ENCODE results near the gene ITIH6. TPM values are rescaled to one million over a fixed set of nuclear protein-coding genes. Genes with fewer than 3 reads are reported as not detected.

The ITIH6 gene
- total RNA-seq, 4 donors from 2014 or later: not detected

- DNase-seq (ENCODE audit: low spot score) (no peak), ATAC-seq (ENCODE audit: low FRiP score) (no peak)
- no peak for TF ChIP-seq CTCF (IDR thresholded peaks at IDR 0.05)
Measured at GRCh38 chrX:54711735-54712134, 86.3 kb downstream of the ITIH6 start.

GRCh38 chrX:54710920-54711319 is 87.1 kb downstream of the ITIH6 start:
- ATAC-seq (ENCODE audit: low FRiP score) (no peak), DNase-seq (ENCODE audit: low spot score) (no peak)
- no peak for TF ChIP-seq CTCF (IDR thresholded peaks at IDR 0.05)

GRCh38 chrX:54708404-54708803 is 89.7 kb downstream of the ITIH6 start:
- TF ChIP-seq CTCF (IDR thresholded peaks at IDR 0.05): no peak
- no peak for DNase-seq (ENCODE audit: low spot score)
- no peak for ATAC-seq (ENCODE audit: low FRiP score)

Small RNA genes within 50 kb of the gene (small RNA-seq; reads per million reads assigned to genes)
- not detected for gene AL049732.1
- gene SNORA11: 52.5 reads per million, percentile 95 among the genes with 10 or more reads in this experiment

Other genes starting within 250 kb of the ITIH6 start
- gene MAGED2, start 9.5 kb upstream of the ITIH6 start, total RNA-seq: 100 to 1,000 TPM in 1 of 4 donors, 10 to 100 TPM in 3; 79.6 to 123 (median 95.2) TPM
- 10 to 100 TPM in 1 of 4 donors, 1 to 10 TPM in 3; 5.3 to 15.9 (median 6.8) TPM for gene TRO, start 122.6 kb upstream of the ITIH6 start, total RNA-seq
- 10 to 100 TPM; 10.4 to 23.8 (median 14.2) TPM for gene PFKFB1, start 195.9 kb upstream of the ITIH6 start, total RNA-seq
- 10 to 100 TPM in 2 of 4 donors, 1 to 10 TPM in 2; 6.9 to 10.3 (median 9.0) TPM for gene APEX2, start 202.1 kb upstream of the ITIH6 start, total RNA-seq
- gene ALAS2, start 232.7 kb upstream of the ITIH6 start, total RNA-seq: 1 to 10 TPM in 3 of 4 donors, under 1 TPM in 1; 0.74 to 4.6 (median 1.2) TPM

Data from omental fat pad (tissue), 4 donors.